Endodermal cell (in vitro differentiated cells): ENCODE results near the gene ANO3. TPM values are rescaled to one million over a fixed set of nuclear protein-coding genes. Genes with fewer than 3 reads are reported as not detected.

ENCODE experiments used
- DNase-seq: peaks from one replicate; pipeline ENCODE4 v3.0.0-alpha.2; 2017
- H3K27ac ChIP-seq: 2 replicates; pipeline ENCODE4 v1.5.1; 2013; ENCODE audit warnings: mild to moderate bottlenecking, low read depth, low read length, moderate library complexity
- H3K27me3 ChIP-seq: 2 replicates; pipeline ENCODE4 v1.6.1; 2013; ENCODE audit warnings: mild to moderate bottlenecking, low read length, moderate library complexity; ENCODE audit not compliant: insufficient read depth, control insufficient read depth, poor library complexity, severe bottlenecking
- H3K36me3 ChIP-seq: 2 replicates; pipeline ENCODE4 v1.7.0; 2013; ENCODE audit warnings: mild to moderate bottlenecking, low read length, moderate library complexity; ENCODE audit not compliant: control insufficient read depth, insufficient read depth
- H3K4me1 ChIP-seq: one replicate; pipeline ENCODE4 v1.7.0; 2013; ENCODE audit warnings: low read length; ENCODE audit not compliant: control insufficient read depth, insufficient read depth
- H3K4me3 ChIP-seq: 2 replicates; pipeline ENCODE4 v1.5.1; 2013; ENCODE audit warnings: mild to moderate bottlenecking, low read length, moderate library complexity
- H3K9ac ChIP-seq: 2 replicates; pipeline ENCODE4 v1.6.1; 2013; ENCODE audit warnings: mild to moderate bottlenecking, low read length, moderate library complexity; ENCODE audit not compliant: poor library complexity, severe bottlenecking; ENCODE audit errors: extremely low read depth
- H3K9me3 ChIP-seq: 2 replicates; pipeline ENCODE4 v1.6.1; 2013; ENCODE audit warnings: mild to moderate bottlenecking, low read length, moderate library complexity; ENCODE audit not compliant: control insufficient read depth
- H3K27ac Mint-ChIP-seq: 2 replicates; pipeline ENCODE4 v1.8.0; 2020; ENCODE audit warnings: mixed read lengths
- H3K27me3 Mint-ChIP-seq: 2 replicates; pipeline ENCODE4 v1.8.0; 2021; ENCODE audit warnings: mild to moderate bottlenecking, mixed read lengths; ENCODE audit not compliant: insufficient read depth
- H3K36me3 Mint-ChIP-seq: 2 replicates; pipeline ENCODE4 v1.8.0; 2020; ENCODE audit warnings: low read depth, mixed read lengths
- H3K4me1 Mint-ChIP-seq: 2 replicates; pipeline ENCODE4 v1.8.0; 2020; ENCODE audit warnings: mixed read lengths
- H3K4me3 Mint-ChIP-seq: 2 replicates; pipeline ENCODE4 v1.8.0; 2020; ENCODE audit warnings: mild to moderate bottlenecking, moderate library complexity, mixed read lengths
- H3K9me3 Mint-ChIP-seq: 2 replicates; pipeline ENCODE4 v1.8.0; 2020; ENCODE audit warnings: mild to moderate bottlenecking, mixed read lengths
- WGBS, 2 experiments: methylation state at CpG; one replicate each; pipeline versions ENCODE4 v1.1.5 to v1.1.7; 2013; ENCODE audit warnings: missing lambda C conversion rate in 2 of 2, mixed read lengths in 1 of 2; ENCODE audit not compliant: insufficient coverage in 1 of 2, insufficient read length in 1 of 2; 5-methylcytosine and 5-hydroxymethylcytosine counted together
- total RNA-seq, 2 donors: library from RNA; stranded (reverse); fragmentation: NEBNext Ultra II Directional in 1 of 2; extraction: Animal tissue kit (Norgen Biotek cat#: 25700) in 1 of 2; gene quantifications; 2 replicates in 1 of 2; 3 replicates in 1 of 2; pipeline ENCODE4 v1.2.1, GENCODE V29; 2021
- TF ChIP-seq, protein P1 (sequence below): fragments of 200-600 bp; sonication (generic); conservative IDR thresholded peaks from 2 replicates; pipeline ENCODE4 v1.5.0; 2021; ENCODE audit warnings: antibody characterized with exemption, mild to moderate bottlenecking

ANO3 gene
- total RNA-seq, 2 donors from 2014 or later, result not detected

DNA sequence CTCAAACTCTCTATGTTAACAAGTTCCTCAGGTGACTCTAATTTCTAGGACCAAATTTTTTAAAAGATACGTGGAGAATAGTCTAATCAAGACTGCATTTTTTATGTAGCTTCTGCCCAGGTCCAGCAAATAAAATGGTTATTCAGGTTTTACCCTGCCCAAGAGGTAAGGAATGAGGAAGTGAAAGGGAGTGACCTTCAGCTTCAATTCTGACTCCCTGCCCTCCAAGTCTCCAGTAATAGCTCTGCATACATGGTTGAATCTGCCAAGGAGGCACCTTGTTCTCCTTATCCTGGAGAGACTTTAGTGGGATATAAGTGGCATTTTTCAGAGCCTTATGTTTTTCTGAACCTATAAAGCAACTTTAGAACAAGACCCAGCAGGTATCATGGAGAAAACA lies 224.7 kb downstream of the ANO3 start:
- H3K27ac Mint-ChIP-seq, result no peak overlapping the region
- no peaks in the 10 kb centered on the region for H3K9me3 Mint-ChIP-seq

GRCh38 chr11:26557666-26558065 lies 225.7 kb downstream of the ANO3 start:
- Mint-ChIP-seq H3K4me3 (no peak overlapping the region), H3K9me3 (no peaks in the 10 kb centered on the region), H3K4me1 (no peaks in the 10 kb centered on the region), H3K27me3 (no peaks in the 10 kb centered on the region), H3K36me3 (no peaks in the 10 kb centered on the region), H3K27ac (no peak overlapping the region)
- Histone ChIP-seq H3K36me3 (no peaks in the 10 kb centered on the region), H3K4me1 (no peaks in the 10 kb centered on the region), H3K27ac (no peak overlapping the region), H3K27me3 (no peaks in the 10 kb centered on the region), H3K9ac (no peak overlapping the region), H3K4me3 (no peak overlapping the region), H3K9me3 (no peaks in the 10 kb centered on the region)
- TF ChIP-seq, protein P1, sequence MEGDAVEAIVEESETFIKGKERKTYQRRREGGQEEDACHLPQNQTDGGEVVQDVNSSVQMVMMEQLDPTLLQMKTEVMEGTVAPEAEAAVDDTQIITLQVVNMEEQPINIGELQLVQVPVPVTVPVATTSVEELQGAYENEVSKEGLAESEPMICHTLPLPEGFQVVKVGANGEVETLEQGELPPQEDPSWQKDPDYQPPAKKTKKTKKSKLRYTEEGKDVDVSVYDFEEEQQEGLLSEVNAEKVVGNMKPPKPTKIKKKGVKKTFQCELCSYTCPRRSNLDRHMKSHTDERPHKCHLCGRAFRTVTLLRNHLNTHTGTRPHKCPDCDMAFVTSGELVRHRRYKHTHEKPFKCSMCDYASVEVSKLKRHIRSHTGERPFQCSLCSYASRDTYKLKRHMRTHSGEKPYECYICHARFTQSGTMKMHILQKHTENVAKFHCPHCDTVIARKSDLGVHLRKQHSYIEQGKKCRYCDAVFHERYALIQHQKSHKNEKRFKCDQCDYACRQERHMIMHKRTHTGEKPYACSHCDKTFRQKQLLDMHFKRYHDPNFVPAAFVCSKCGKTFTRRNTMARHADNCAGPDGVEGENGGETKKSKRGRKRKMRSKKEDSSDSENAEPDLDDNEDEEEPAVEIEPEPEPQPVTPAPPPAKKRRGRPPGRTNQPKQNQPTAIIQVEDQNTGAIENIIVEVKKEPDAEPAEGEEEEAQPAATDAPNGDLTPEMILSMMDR, result no peak
- 58 to 94% methylated on average over 2 to 3 of the region's 3 CpGs for WGBS, 2 experiments
- DNase-seq, result no peak

More for the DNA sequence above, 224.7 kb downstream of the ANO3 start:
- H3K36me3 ChIP-seq, result no peaks in the 10 kb centered on the region
- no peaks in the 10 kb centered on the region for H3K9me3 ChIP-seq
- no peak overlapping the region for H3K27ac ChIP-seq
- H3K4me3 Mint-ChIP-seq, result no peak overlapping the region
- 89 to 97% methylated on average over 1 of the region's 1 CpG for WGBS, 2 experiments
- H3K4me1 ChIP-seq, result no peaks in the 10 kb centered on the region
- H3K4me1 Mint-ChIP-seq, result no peaks in the 10 kb centered on the region
- no peak overlapping the region for H3K4me3 ChIP-seq
- H3K27me3 Mint-ChIP-seq, result no peaks in the 10 kb centered on the region
- DNase-seq, result no peak
- TF ChIP-seq, protein P1, result no peak
- H3K9ac ChIP-seq, result no peak overlapping the region
- H3K36me3 Mint-ChIP-seq, result no peaks in the 10 kb centered on the region
- no peaks in the 10 kb centered on the region for H3K27me3 ChIP-seq

DNA sequence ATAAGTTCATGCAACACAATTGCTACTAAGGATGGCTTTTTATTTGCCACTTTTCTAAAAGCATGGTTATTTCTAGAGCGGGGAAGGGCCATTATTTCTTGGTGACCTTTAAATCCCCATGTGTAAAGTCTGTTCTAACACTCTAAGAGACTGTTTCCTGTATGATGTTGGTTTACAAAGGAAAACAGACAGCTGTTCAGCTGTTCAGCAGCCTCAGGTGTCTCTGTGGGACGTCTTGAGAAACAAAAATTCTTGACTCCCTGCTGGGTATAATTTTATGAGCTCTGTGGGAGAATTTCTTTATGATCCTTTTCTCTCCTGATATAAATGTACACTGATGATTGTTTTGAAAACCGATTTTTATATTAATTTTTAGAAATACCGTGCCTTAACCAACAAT lies 226.3 kb downstream of the ANO3 start:
- Histone ChIP-seq H3K4me1 (no peaks in the 10 kb centered on the region), H3K9me3 (no peaks in the 10 kb centered on the region), H3K27me3 (no peaks in the 10 kb centered on the region), H3K36me3 (no peaks in the 10 kb centered on the region), H3K4me3 (no peak overlapping the region), H3K27ac (no peak overlapping the region), H3K9ac (no peak overlapping the region)
- Mint-ChIP-seq H3K4me1 (no peaks in the 10 kb centered on the region), H3K27me3 (no peaks in the 10 kb centered on the region), H3K36me3 (no peaks in the 10 kb centered on the region), H3K4me3 (no peak overlapping the region), H3K27ac (no peak overlapping the region), H3K9me3 (no peaks in the 10 kb centered on the region)
- TF ChIP-seq, protein P1, result no peak
- WGBS, 2 experiments, result 40 to 66% methylated on average over 1 to 3 of the region's 4 CpGs
- DNase-seq, result no peak
